B cell (primary cell): ENCODE results near the gene QKI. TPM values are rescaled to one million over a fixed set of nuclear protein-coding genes. Genes with fewer than 3 reads are reported as not detected.

ENCODE experiments used
- ATAC-seq: fragments of 200-7000 bp; cut with Tn5 transposase; one replicate; pipeline ENCODE4 v1.10.0; 2021; ENCODE audit warnings: low read depth, mild to moderate bottlenecking, moderate number of reproducible peaks, moderate library complexity
- CTCF ChIA-PET: fragments of 350-600 bp; sonication (Branson Sonifier 250); formaldehyde crosslinking; loops from one replicate; lab custom pipeline; 2021; ENCODE audit warnings: antibody characterized with exemption, inconsistent platforms; lab: Charles Lee
- POLR2A ChIA-PET: fragments of 350-600 bp; sonication (Branson Sonifier 250); formaldehyde crosslinking; loops from one replicate; lab custom pipeline; 2021; ENCODE audit warnings: antibody characterized with exemption; lab: Charles Lee
- DNase-seq: peaks from one replicate; pipeline ENCODE4 v3.0.0; 2013
- H2AFZ ChIP-seq: 2 replicates; pipeline ENCODE4 v1.6.1; 2012; ENCODE audit warnings: mild to moderate bottlenecking, low read depth, low read length; ENCODE audit not compliant: insufficient read depth, poor library complexity, severe bottlenecking
- H3K27ac ChIP-seq, 2 donors: 1 replicate in 1 of 2; 2 replicates in 1 of 2; pipeline ENCODE4 v1.5.1; 2012 to 2013; ENCODE audit warnings: low read length in 2 of 2, mild to moderate bottlenecking in 2 of 2, moderate library complexity in 1 of 2
- H3K27me3 ChIP-seq, 4 experiments: fragments of 200-600 bp in 1 of 4; sonication (generic) in 1 of 4; replicated peaks in 1 of 4; 1 replicate in 2 of 4; 2 replicates in 2 of 4; pipeline versions ENCODE4 v1.6.1 to v1.7.0; 2013 to 2016; ENCODE audit warnings: low read length in 3 of 4, mild to moderate bottlenecking in 2 of 4, mixed read lengths in 1 of 4, moderate library complexity in 1 of 4; ENCODE audit not compliant: insufficient read depth in 4 of 4, control insufficient read depth in 3 of 4; ENCODE audit errors: control extremely low read depth in 1 of 4
- H3K36me3 ChIP-seq, 2 experiments: replicated peaks in 1 of 2; 1 replicate in 1 of 2; 2 replicates in 1 of 2; pipeline versions ENCODE4 v1.6.1 to v1.7.1; 2013; ENCODE audit warnings: low read length in 1 of 2; ENCODE audit not compliant: insufficient read depth in 2 of 2, control insufficient read depth in 1 of 2; ENCODE audit errors: control extremely low read depth in 1 of 2, extremely low read depth in 1 of 2
- H3K4me1 ChIP-seq, 2 donors: fragments of 200-600 bp in 1 of 2; sonication (generic) in 1 of 2; 1 replicate in 1 of 2; 2 replicates in 1 of 2; pipeline versions ENCODE4 v1.5.1 to v1.6.1; 2013 to 2017; ENCODE audit warnings: low read length in 2 of 2; ENCODE audit not compliant: control insufficient read depth in 2 of 2, insufficient read depth in 2 of 2
- H3K4me2 ChIP-seq: replicated peaks from 2 replicates; pipeline ENCODE3; 2012; ENCODE audit warnings: mild to moderate bottlenecking, low read depth, low read length; ENCODE audit not compliant: poor library complexity, severe bottlenecking
- H3K4me3 ChIP-seq, 5 experiments: fragments of 200-600 bp in 1 of 5; sonication (generic) in 1 of 5; 1 replicate in 3 of 5; 2 replicates in 2 of 5; pipeline versions ENCODE4 v1.5.1 to v1.7.0; 2011 to 2016; ENCODE audit warnings: low read length in 4 of 5, mild to moderate bottlenecking in 4 of 5, low read depth in 2 of 5, control low read depth in 1 of 5, moderate library complexity in 1 of 5; ENCODE audit not compliant: insufficient read depth in 1 of 5; ENCODE audit errors: control extremely low read depth in 1 of 5, extremely low read depth in 1 of 5
- H3K79me2 ChIP-seq: fragments of 200-600 bp; sonication (generic); one replicate; pipeline ENCODE4 v1.6.0; 2016; ENCODE audit warnings: low read length; ENCODE audit not compliant: control insufficient read depth, insufficient read depth
- H3K9ac ChIP-seq: fragments of 200-600 bp; sonication (generic); 2 replicates; pipeline ENCODE4 v1.6.1; 2017; ENCODE audit warnings: mild to moderate bottlenecking, low read length, moderate library complexity
- H3K9me3 ChIP-seq, 3 donors: one replicate each; pipeline versions ENCODE4 v1.6.1 to v1.7.1; 2013; ENCODE audit warnings: low read length in 2 of 3; ENCODE audit not compliant: control insufficient read depth in 2 of 3, insufficient read depth in 1 of 3; ENCODE audit errors: control extremely low read depth in 1 of 3
- H4K20me1 ChIP-seq: 2 replicates; pipeline ENCODE4 v1.6.0; 2012; ENCODE audit warnings: mild to moderate bottlenecking, low read length; ENCODE audit not compliant: insufficient read depth, control insufficient read depth, poor library complexity, severe bottlenecking
- H3K27ac Mint-ChIP-seq: one replicate; pipeline ENCODE4 v1.8.0; 2021; ENCODE audit warnings: mixed read lengths
- H3K27me3 Mint-ChIP-seq: one replicate; pipeline ENCODE4 v1.8.0; 2021; ENCODE audit warnings: mixed read lengths
- H3K4me1 Mint-ChIP-seq: one replicate; pipeline ENCODE4 v1.8.0; 2021; ENCODE audit warnings: mixed read lengths
- H3K4me3 Mint-ChIP-seq: one replicate; pipeline ENCODE4 v1.8.0; 2021; ENCODE audit warnings: mixed read lengths
- H3K9me3 Mint-ChIP-seq: one replicate; pipeline ENCODE4 v1.8.0; 2022; ENCODE audit warnings: mixed read lengths; ENCODE audit not compliant: insufficient read depth
- EZH2 ChIP-seq: IDR thresholded peaks from 2 replicates; pipeline ENCODE4 v1.6.1; 2012; ENCODE audit warnings: borderline replicate concordance, low read depth, mild to moderate bottlenecking, moderate library complexity, low read length; ENCODE audit not compliant: insufficient read depth, poor library complexity, severe bottlenecking
- WGBS: methylation state at CpG from one replicate; pipeline ENCODE4 v1.1.5; 2013; ENCODE audit warnings: missing lambda C conversion rate; ENCODE audit not compliant: insufficient coverage; 5-methylcytosine and 5-hydroxymethylcytosine counted together
- intact Hi-C: fragments of 100-400 bp; cut with micrococcal nuclease; formaldehyde crosslinking; loops from one replicate; pipeline ENCODE4 v1.10.0; 2022
- polyA plus RNA-seq: library from polyadenylated mRNA; depleted of rRNA; stranded (reverse); fragments of >200 nt; gene quantifications from 2 replicates; pipeline ENCODE4 v1.2.3, GENCODE V29; 2012
- total RNA-seq, 2 donors: library from RNA; stranded (reverse); fragments of 120-200 nt in 1 of 2; gene quantifications; 1 replicate in 1 of 2; 2 replicates in 1 of 2; pipeline versions ENCODE4 v1.2.3 to v1.2.4, GENCODE V29; 2013 to 2022
- TF ChIP-seq, protein P1 (sequence below): fragments of 200-600 bp; IDR thresholded peaks from one replicate; pipeline ENCODE4 v1.8.0; 2022; ENCODE audit warnings: antibody characterized with exemption, mild to moderate bottlenecking

Gene QKI
- total and polyA plus RNA-seq, 2 donors (not counting 1 experiment from before 2014, with no cell fraction given) = 38.8 to 79.5 TPM

- peaks cover 11% of the 10 kb centered on the region for H4K20me1 ChIP-seq
- H3K4me3 Mint-ChIP-seq = no peak overlapping the region
- no peak overlapping the region for H3K27ac Mint-ChIP-seq
Observed at GRCh38 chr6:163489584-163489983, 75.1 kb downstream of the QKI start.

GRCh38 chr6:163490826-163491577 is 76.5 kb downstream of the QKI start:
- DNase-seq = no peak

More at GRCh38 chr6:163489584-163489983, 75.1 kb downstream of the QKI start:
- CTCF ChIA-PET = no interaction called here
- Mint-ChIP-seq H3K4me1 (peaks cover 45% of the 10 kb centered on the region), H3K9me3 (no peaks in the 10 kb centered on the region), H3K27me3 (no peaks in the 10 kb centered on the region)
- no peak for ATAC-seq
- H3K4me1 ChIP-seq = no peaks in the 10 kb centered on the region
- H2AFZ ChIP-seq = no peak overlapping the region
- peaks cover 60% of the 10 kb centered on the region for H3K79me2 ChIP-seq
- H3K4me3 ChIP-seq = no peak overlapping the region
- TF ChIP-seq EZH2 = no peak
- TF ChIP-seq, protein P1, sequence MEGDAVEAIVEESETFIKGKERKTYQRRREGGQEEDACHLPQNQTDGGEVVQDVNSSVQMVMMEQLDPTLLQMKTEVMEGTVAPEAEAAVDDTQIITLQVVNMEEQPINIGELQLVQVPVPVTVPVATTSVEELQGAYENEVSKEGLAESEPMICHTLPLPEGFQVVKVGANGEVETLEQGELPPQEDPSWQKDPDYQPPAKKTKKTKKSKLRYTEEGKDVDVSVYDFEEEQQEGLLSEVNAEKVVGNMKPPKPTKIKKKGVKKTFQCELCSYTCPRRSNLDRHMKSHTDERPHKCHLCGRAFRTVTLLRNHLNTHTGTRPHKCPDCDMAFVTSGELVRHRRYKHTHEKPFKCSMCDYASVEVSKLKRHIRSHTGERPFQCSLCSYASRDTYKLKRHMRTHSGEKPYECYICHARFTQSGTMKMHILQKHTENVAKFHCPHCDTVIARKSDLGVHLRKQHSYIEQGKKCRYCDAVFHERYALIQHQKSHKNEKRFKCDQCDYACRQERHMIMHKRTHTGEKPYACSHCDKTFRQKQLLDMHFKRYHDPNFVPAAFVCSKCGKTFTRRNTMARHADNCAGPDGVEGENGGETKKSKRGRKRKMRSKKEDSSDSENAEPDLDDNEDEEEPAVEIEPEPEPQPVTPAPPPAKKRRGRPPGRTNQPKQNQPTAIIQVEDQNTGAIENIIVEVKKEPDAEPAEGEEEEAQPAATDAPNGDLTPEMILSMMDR = no peak
- no peaks in the 10 kb centered on the region for H3K9me3 ChIP-seq
- no peak for DNase-seq
- H3K36me3 ChIP-seq = no peaks in the 10 kb centered on the region
- H3K9ac ChIP-seq = no peak overlapping the region
- H3K4me2 ChIP-seq = no peak overlapping the region
- no peak overlapping the region for H3K27ac ChIP-seq
- H3K27me3 ChIP-seq = no peaks in the 10 kb centered on the region
- WGBS = no CpG with 5 or more reads among the region's 1 CpG
- POLR2A ChIA-PET = no interaction called here
- intact Hi-C loops = no loop called here

More at GRCh38 chr6:163490826-163491577, 76.5 kb downstream of the QKI start:
- Histone ChIP-seq H3K27me3 (no peaks in the 10 kb centered on the region), H4K20me1 (peaks cover 11% of the 10 kb centered on the region), H3K36me3 (no peaks in the 10 kb centered on the region), H3K9me3 (no peaks in the 10 kb centered on the region), H3K4me2 (no peak overlapping the region), H2AFZ (no peak overlapping the region), H3K9ac (no peak overlapping the region), H3K79me2 (peaks cover 55% of the 10 kb centered on the region), H3K27ac (no peak overlapping the region), H3K4me3 (no peak overlapping the region), H3K4me1 (peaks cover 0 to 3% of the 10 kb centered on the region in 2 donors)
- TF ChIP-seq, protein P1 = no peak
- TF ChIP-seq EZH2 = no peak
- CTCF ChIA-PET = no interaction called here
- Mint-ChIP-seq H3K4me3 (no peak overlapping the region), H3K4me1 (peaks cover 44% of the 10 kb centered on the region), H3K27ac (no peak overlapping the region), H3K9me3 (no peaks in the 10 kb centered on the region), H3K27me3 (no peaks in the 10 kb centered on the region)
- POLR2A ChIA-PET = no interaction called here
- intact Hi-C loops = no loop called here
- WGBS = no CpG with 5 or more reads among the region's 4 CpGs
- ATAC-seq = no peak
